Natural killer cell (primary cell): Measurements from ENCODE around the gene KCNH1. TPM values are rescaled to one million over a fixed set of nuclear protein-coding genes. Genes with fewer than 3 reads are reported as not detected.

ENCODE experiments used
- ATAC-seq, 3 donors: fragments of 150-1000 bp in 2 of 3; fragments of 200-7000 bp in 1 of 3; cut with Tn5 transposase; 1 replicate in 1 of 3; 2 replicates in 2 of 3; pipeline ENCODE4 v1.10.0; 2021; ENCODE audit warnings: mild to moderate bottlenecking in 2 of 3, moderate library complexity in 2 of 3
- DNase-seq, 2 donors: peaks; one replicate each; pipeline versions ENCODE4 v3.0.0 to v3.0.0-alpha.2; 2013 to 2021; ENCODE audit warnings: mixed read lengths in 1 of 2
- H3K27ac ChIP-seq: one replicate; pipeline ENCODE4 v1.5.1; 2013; ENCODE audit warnings: mild to moderate bottlenecking, low read length
- H3K27me3 ChIP-seq: one replicate; pipeline ENCODE4 v1.6.1; 2013; ENCODE audit warnings: low read length; ENCODE audit not compliant: control insufficient read depth, insufficient read depth
- H3K36me3 ChIP-seq: one replicate; pipeline ENCODE4 v1.6.1; 2013; ENCODE audit warnings: low read length; ENCODE audit not compliant: control insufficient read depth, insufficient read depth
- H3K4me1 ChIP-seq: one replicate; pipeline ENCODE4 v1.6.1; 2013; ENCODE audit warnings: low read length; ENCODE audit not compliant: control insufficient read depth, insufficient read depth
- H3K4me3 ChIP-seq: one replicate; pipeline ENCODE4 v1.5.1; 2013; ENCODE audit warnings: low read length
- H3K9me3 ChIP-seq: one replicate; pipeline ENCODE4 v1.6.1; 2013; ENCODE audit warnings: low read length; ENCODE audit not compliant: control insufficient read depth, insufficient read depth
- H3K27ac Mint-ChIP-seq, 2 donors: one replicate each; pipeline ENCODE4 v1.8.0; 2022; ENCODE audit warnings: mild to moderate bottlenecking in 2 of 2, mixed read lengths in 2 of 2, moderate library complexity in 1 of 2
- H3K27me3 Mint-ChIP-seq, 2 donors: one replicate each; pipeline ENCODE4 v1.8.0; 2022; ENCODE audit warnings: low read depth in 2 of 2, mixed read lengths in 2 of 2
- H3K36me3 Mint-ChIP-seq: one replicate; pipeline ENCODE4 v1.8.0; 2022; ENCODE audit warnings: mixed read lengths
- H3K4me1 Mint-ChIP-seq, 2 donors: one replicate each; pipeline ENCODE4 v1.8.0; 2022; ENCODE audit warnings: mixed read lengths in 2 of 2
- H3K4me3 Mint-ChIP-seq: one replicate; pipeline ENCODE4 v1.8.0; 2022; ENCODE audit warnings: mild to moderate bottlenecking, moderate library complexity, mixed read lengths
- H3K9me3 Mint-ChIP-seq, 2 donors: one replicate each; pipeline ENCODE4 v1.8.0; 2022; ENCODE audit warnings: mixed read lengths in 2 of 2
- CTCF ChIP-seq: fragments of 200-600 bp; IDR thresholded peaks from one replicate; pipeline ENCODE4 v1.8.0; 2022; ENCODE audit warnings: antibody characterized with exemption
- WGBS: methylation state at CpG from one replicate; pipeline ENCODE4 v1.1.7; 2013; ENCODE audit warnings: missing lambda C conversion rate; ENCODE audit not compliant: insufficient coverage; 5-methylcytosine and 5-hydroxymethylcytosine counted together
- intact Hi-C: fragments of 100-400 bp; cut with micrococcal nuclease; formaldehyde crosslinking; loops from one replicate; pipeline ENCODE4 v1.14.2; 2022
- total RNA-seq, 4 donors: library from RNA; stranded (reverse); fragments of 120-200 nt in 1 of 4; gene quantifications; one replicate each; pipeline versions ENCODE4 v1.2.3 to v1.2.4, GENCODE V29; 2013 to 2022

Gene KCNH1
- total RNA-seq, 3 donors from 2014 or later (not counting 1 experiment from before 2014, with no cell fraction given) = not detected

GRCh38 chr1:210677533-210677932 is 456.4 kb downstream of the KCNH1 start:
- no peak overlapping the region for H3K27ac Mint-ChIP-seq
- Histone ChIP-seq H3K9me3 (no peaks in the 10 kb centered on the region), H3K27me3 (no peaks in the 10 kb centered on the region), H3K4me3 (no peak overlapping the region), H3K4me1 (no peaks in the 10 kb centered on the region), H3K27ac (no peak overlapping the region), H3K36me3 (no peaks in the 10 kb centered on the region)
- WGBS = 69% methylated on average over 2 of the region's 4 CpGs
- no peak overlapping the region for H3K4me3 Mint-ChIP-seq
- no peaks in the 10 kb centered on the region for H3K36me3 Mint-ChIP-seq
- intact Hi-C loops = no loop called here
- DNase-seq (no peak), ATAC-seq (no peak)
- H3K9me3 Mint-ChIP-seq = no peaks in the 10 kb centered on the region
- H3K4me1 Mint-ChIP-seq = no peaks in the 10 kb centered on the region
- no peaks in the 10 kb centered on the region for H3K27me3 Mint-ChIP-seq
- TF ChIP-seq CTCF = no peak

- H3K4me1 ChIP-seq = no peaks in the 10 kb centered on the region
- WGBS = 97% methylated on average over 3 of the region's 3 CpGs
- no peak overlapping the region for H3K4me3 ChIP-seq
Measured at GRCh38 chr1:210676539-210676938, 457.4 kb downstream of the KCNH1 start.

GRCh38 chr1:210674151-210674550 is 459.8 kb downstream of the KCNH1 start:
- intact Hi-C loops = no loop called here

More at GRCh38 chr1:210676539-210676938, 457.4 kb downstream of the KCNH1 start:
- Mint-ChIP-seq H3K27ac (no peak overlapping the region), H3K27me3 (no peaks in the 10 kb centered on the region), H3K9me3 (no peaks in the 10 kb centered on the region), H3K4me3 (no peak overlapping the region), H3K4me1 (no peaks in the 10 kb centered on the region), H3K36me3 (no peaks in the 10 kb centered on the region)
- Histone ChIP-seq H3K36me3 (no peaks in the 10 kb centered on the region), H3K27ac (no peak overlapping the region), H3K27me3 (no peaks in the 10 kb centered on the region), H3K9me3 (no peaks in the 10 kb centered on the region)
- ATAC-seq = no peak
- DNase-seq = no peak
- intact Hi-C loops = no loop called here
- TF ChIP-seq CTCF = no peak

More at GRCh38 chr1:210674151-210674550, 459.8 kb downstream of the KCNH1 start:
- H3K36me3 ChIP-seq = no peaks in the 10 kb centered on the region
- Mint-ChIP-seq H3K4me1 (no peaks in the 10 kb centered on the region), H3K27ac (no peak overlapping the region), H3K9me3 (no peaks in the 10 kb centered on the region), H3K36me3 (no peaks in the 10 kb centered on the region), H3K27me3 (no peaks in the 10 kb centered on the region), H3K4me3 (no peak overlapping the region)
- no peaks in the 10 kb centered on the region for H3K27me3 ChIP-seq
- ATAC-seq (no peak), DNase-seq (no peak)
- no peak overlapping the region for H3K27ac ChIP-seq
- no peak overlapping the region for H3K4me3 ChIP-seq
- H3K4me1 ChIP-seq = no peaks in the 10 kb centered on the region
- WGBS = 80% methylated on average over 3 of the region's 3 CpGs
- no peaks in the 10 kb centered on the region for H3K9me3 ChIP-seq
- TF ChIP-seq CTCF = no peak
